Astrocyte (in vitro differentiated cells and primary cell): ENCODE data around the gene JMJD4. TPM values are rescaled to one million over a fixed set of nuclear protein-coding genes. Genes with fewer than 3 reads are reported as not detected.

ENCODE experiments used
- DNase-seq: peaks from one replicate; pipeline ENCODE4 v3.0.0-alpha.2; 2010; ENCODE audit warnings: low read depth
- FAIRE-seq: peaks from 2 replicates; lab custom pipeline; 2011; peaks lifted over from hg19 to GRCh38; lab: Jason Lieb, UNC
- H2AFZ ChIP-seq: 2 replicates; pipeline ENCODE4 v1.6.0; 2012; ENCODE audit warnings: low read depth, low read length, inconsistent platforms
- H3K27ac ChIP-seq: 2 replicates; pipeline ENCODE4 v1.5.1; 2011; ENCODE audit warnings: low read depth, low read length, inconsistent platforms
- H3K27me3 ChIP-seq: 2 replicates; pipeline ENCODE4 v1.6.0; 2011; ENCODE audit warnings: low read length, inconsistent platforms; ENCODE audit not compliant: insufficient read depth
- H3K36me3 ChIP-seq: 2 replicates; pipeline ENCODE4 v1.5.1; 2011; ENCODE audit warnings: low read length, inconsistent platforms; ENCODE audit not compliant: insufficient read depth
- H3K4me1 ChIP-seq: 2 replicates; pipeline ENCODE4 v1.5.1; 2011; ENCODE audit warnings: low read length, inconsistent platforms; ENCODE audit not compliant: insufficient read depth
- H3K4me2 ChIP-seq: 2 replicates; pipeline ENCODE4 v1.6.0; 2012; ENCODE audit warnings: low read length, inconsistent platforms
- H3K4me3 ChIP-seq: 2 replicates; pipeline ENCODE4 v1.5.1; 2011; ENCODE audit warnings: low read depth, mild to moderate bottlenecking, low read length, inconsistent platforms; ENCODE audit not compliant: insufficient read depth
- H3K79me2 ChIP-seq: 2 replicates; pipeline ENCODE4 v1.6.0; 2012; ENCODE audit warnings: mild to moderate bottlenecking, low read length, inconsistent platforms; ENCODE audit not compliant: insufficient read depth
- H3K9ac ChIP-seq: 2 replicates; pipeline ENCODE4 v1.6.0; 2012; ENCODE audit warnings: mild to moderate bottlenecking, low read length, inconsistent platforms
- H3K9me3 ChIP-seq: 2 replicates; pipeline ENCODE4 v1.5.1; 2012; ENCODE audit warnings: low read depth, mild to moderate bottlenecking, low read length, inconsistent platforms; ENCODE audit not compliant: insufficient read depth
- H4K20me1 ChIP-seq: 2 replicates; pipeline ENCODE4 v1.6.0; 2012; ENCODE audit warnings: low read length, inconsistent platforms; ENCODE audit not compliant: insufficient read depth
- H3K27ac Mint-ChIP-seq: one replicate; pipeline ENCODE4 v1.8.0; 2021; ENCODE audit warnings: mild to moderate bottlenecking, mixed read lengths; ENCODE audit not compliant: unreplicated experiment
- H3K27me3 Mint-ChIP-seq: one replicate; pipeline ENCODE4 v1.8.0; 2021; ENCODE audit warnings: low read depth, mixed read lengths; ENCODE audit not compliant: unreplicated experiment
- H3K36me3 Mint-ChIP-seq: one replicate; pipeline ENCODE4 v1.8.0; 2021; ENCODE audit warnings: low read depth, mixed read lengths; ENCODE audit not compliant: unreplicated experiment
- H3K4me1 Mint-ChIP-seq: one replicate; pipeline ENCODE4 v1.8.0; 2021; ENCODE audit warnings: low read depth, mixed read lengths; ENCODE audit not compliant: unreplicated experiment
- H3K4me3 Mint-ChIP-seq: one replicate; pipeline ENCODE4 v1.8.0; 2021; ENCODE audit warnings: mild to moderate bottlenecking, moderate library complexity, mixed read lengths; ENCODE audit not compliant: unreplicated experiment
- H3K9me3 Mint-ChIP-seq: one replicate; pipeline ENCODE4 v1.8.0; 2021; ENCODE audit warnings: mild to moderate bottlenecking, mixed read lengths; ENCODE audit not compliant: unreplicated experiment
- CTCF ChIP-seq: IDR thresholded peaks from 2 replicates; pipeline ENCODE4 v1.5.1; 2011; ENCODE audit warnings: low read depth, mild to moderate bottlenecking, inconsistent platforms, low read length, moderate library complexity; ENCODE audit not compliant: insufficient read depth
- EZH2 ChIP-seq: IDR thresholded peaks from 2 replicates; pipeline ENCODE4 v1.6.1; 2012; ENCODE audit warnings: mild to moderate bottlenecking, low read length, inconsistent platforms; ENCODE audit not compliant: insufficient read depth
- total RNA-seq: library from RNA; stranded (reverse); gene quantifications from 2 replicates; pipeline ENCODE4 v1.2.1, GENCODE V29; 2021

The JMJD4 gene
- total RNA-seq, 1 donor from 2014 or later, result 17.5 TPM

- TF ChIP-seq CTCF, result peak; percentile 72
- TF ChIP-seq EZH2, result no peak
- Histone ChIP-seq H3K36me3 (peaks cover 10% of the 10 kb centered on the region), H3K79me2 (peaks cover 34% of the 10 kb centered on the region), H3K4me1 (peaks cover 50% of the 10 kb centered on the region), H3K9me3 (no peaks in the 10 kb centered on the region), H3K9ac (no peak overlapping the region), H4K20me1 (peaks cover 93% of the 10 kb centered on the region), H3K4me3 (no peak overlapping the region), H3K27me3 (no peaks in the 10 kb centered on the region), H3K4me2 (peak overlapping the region; percentile 59), H3K27ac (no peak overlapping the region), H2AFZ (no peak overlapping the region)
- no peaks in the 10 kb centered on the region for H3K27me3 Mint-ChIP-seq
- FAIRE-seq (no peak), DNase-seq (peak; percentile 71)
- H3K4me3 Mint-ChIP-seq, result no peak overlapping the region
- H3K4me1 Mint-ChIP-seq, result peaks cover 62% of the 10 kb centered on the region
- peak overlapping the region; percentile 62 for H3K27ac Mint-ChIP-seq
- no peaks in the 10 kb centered on the region for H3K9me3 Mint-ChIP-seq
- H3K36me3 Mint-ChIP-seq, result peaks cover 11% of the 10 kb centered on the region
Observed at GRCh38 chr1:227762231-227762911, 27.3 kb upstream of the JMJD4 start.

- H3K9me3 Mint-ChIP-seq, result no peaks in the 10 kb centered on the region
- H3K27me3 ChIP-seq, result no peaks in the 10 kb centered on the region
- no peak for TF ChIP-seq EZH2
- H3K4me3 ChIP-seq, result no peak overlapping the region
- H3K27ac Mint-ChIP-seq, result no peak overlapping the region
- no peak overlapping the region for H2AFZ ChIP-seq
- FAIRE-seq (no peak), DNase-seq (no peak)
- H3K79me2 ChIP-seq, result peaks cover 41% of the 10 kb centered on the region
- peaks cover 59% of the 10 kb centered on the region for H3K4me1 Mint-ChIP-seq
- peaks cover 11% of the 10 kb centered on the region for H3K36me3 Mint-ChIP-seq
- peaks cover 50% of the 10 kb centered on the region for H3K4me1 ChIP-seq
- H3K4me3 Mint-ChIP-seq, result no peak overlapping the region
- peaks cover 7% of the 10 kb centered on the region for H3K36me3 ChIP-seq
- no peak overlapping the region for H3K9ac ChIP-seq
- no peaks in the 10 kb centered on the region for H3K9me3 ChIP-seq
- no peaks in the 10 kb centered on the region for H3K27me3 Mint-ChIP-seq
- no peak overlapping the region for H3K27ac ChIP-seq
- peaks cover 93% of the 10 kb centered on the region for H4K20me1 ChIP-seq
- H3K4me2 ChIP-seq, result peak overlapping the region; percentile 59
Observed at GRCh38 chr1:227761621-227762230, 26.6 kb upstream of the JMJD4 start.

- TF ChIP-seq EZH2, result no peak
- TF ChIP-seq CTCF, result no peak
- peak overlapping the region; percentile 80 for H3K4me2 ChIP-seq
- Mint-ChIP-seq H3K36me3 (peaks cover 5% of the 10 kb centered on the region), H3K27me3 (no peaks in the 10 kb centered on the region), H3K27ac (peak overlapping the region; percentile 96), H3K9me3 (no peaks in the 10 kb centered on the region), H3K4me1 (peaks cover 52% of the 10 kb centered on the region), H3K4me3 (peak overlapping the region; percentile 1)
- H3K4me1 ChIP-seq, result peaks cover 50% of the 10 kb centered on the region
- H3K79me2 ChIP-seq, result peaks cover 45% of the 10 kb centered on the region
- no peaks in the 10 kb centered on the region for H3K27me3 ChIP-seq
- H3K9me3 ChIP-seq, result no peaks in the 10 kb centered on the region
- peaks cover 93% of the 10 kb centered on the region for H4K20me1 ChIP-seq
- peak overlapping the region; percentile 62 for H3K9ac ChIP-seq
- no peak overlapping the region for H3K4me3 ChIP-seq
- peaks cover 7% of the 10 kb centered on the region for H3K36me3 ChIP-seq
- no peak for DNase-seq
- no peak overlapping the region for H2AFZ ChIP-seq
- FAIRE-seq, result no peak
- H3K27ac ChIP-seq, result peak overlapping the region; percentile 88
Observed at GRCh38 chr1:227760377-227760776, 25.3 kb upstream of the JMJD4 start.
